AG09319 (cell line): Measurements from ENCODE around the gene DCDC2C.
A peak's percentile ranks its signal among the peaks of the same experiment; 100 is the strongest.
"Not testable (repeated sequence)": the region's sequence is repeated elsewhere in the genome, so short reads cannot be mapped to it uniquely, and the experiment has no call there.

Source experiments
- DNase-seq: peaks from one replicate; pipeline ENCODE4 v3.0.0-alpha.2; 2010; ENCODE audit warnings: low read depth; ENCODE audit errors: extremely low read depth
- CTCF ChIP-seq: IDR thresholded peaks from 2 replicates; pipeline ENCODE4 v1.5.1; 2011; ENCODE audit warnings: low read depth, mild to moderate bottlenecking, inconsistent platforms, low read length, moderate library complexity

The DCDC2C gene

DNA sequence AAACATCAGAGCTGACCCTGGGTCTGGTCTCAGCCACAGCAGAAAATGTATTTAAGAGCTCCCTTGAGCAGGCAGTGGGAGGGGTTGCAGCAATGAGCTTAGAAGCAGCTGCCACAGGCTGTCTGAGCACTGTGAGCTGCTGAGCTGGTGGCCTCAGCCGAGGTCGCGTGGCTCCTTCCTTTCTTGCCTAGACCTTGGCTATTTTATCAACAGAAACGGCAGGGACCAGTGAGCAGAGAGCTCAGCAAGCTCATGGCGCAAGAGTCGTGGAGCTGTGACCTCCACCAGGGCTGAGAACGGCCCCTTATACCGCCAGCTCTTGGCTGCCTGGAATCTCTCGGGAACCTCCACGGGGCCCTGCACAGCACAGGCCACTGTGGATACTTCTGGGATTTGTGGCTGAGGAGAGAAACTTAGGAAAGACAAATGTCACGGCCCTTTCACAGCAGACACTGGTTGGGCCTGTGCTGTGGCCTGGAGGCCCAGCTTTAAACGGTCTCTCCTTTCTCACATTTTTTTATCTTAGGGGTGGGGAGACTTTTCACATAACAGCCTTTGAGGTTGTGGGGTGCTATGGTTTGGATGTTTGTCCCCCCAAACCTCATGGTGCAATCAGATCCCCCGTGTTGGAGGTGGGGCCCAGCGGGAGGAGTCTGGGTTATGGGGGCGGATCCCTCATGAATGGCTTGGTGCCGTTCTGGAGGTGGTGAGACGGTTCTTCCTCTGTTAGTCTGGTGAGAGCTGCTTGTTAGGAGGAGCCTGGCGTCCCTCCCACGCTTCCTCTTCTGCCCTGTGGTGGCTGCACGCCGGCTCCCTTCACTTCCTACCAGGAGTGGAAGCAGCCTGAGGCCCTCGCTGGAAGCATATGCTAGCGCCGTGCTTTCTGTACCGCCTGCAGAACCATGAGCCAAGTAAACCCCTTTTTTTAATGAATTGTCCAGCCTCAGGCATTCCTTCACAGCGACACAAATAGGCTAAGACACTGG, 43.6 kb upstream of the DCDC2C start:
- DNase-seq = no peak
- TF ChIP-seq CTCF = no peak

DNA sequence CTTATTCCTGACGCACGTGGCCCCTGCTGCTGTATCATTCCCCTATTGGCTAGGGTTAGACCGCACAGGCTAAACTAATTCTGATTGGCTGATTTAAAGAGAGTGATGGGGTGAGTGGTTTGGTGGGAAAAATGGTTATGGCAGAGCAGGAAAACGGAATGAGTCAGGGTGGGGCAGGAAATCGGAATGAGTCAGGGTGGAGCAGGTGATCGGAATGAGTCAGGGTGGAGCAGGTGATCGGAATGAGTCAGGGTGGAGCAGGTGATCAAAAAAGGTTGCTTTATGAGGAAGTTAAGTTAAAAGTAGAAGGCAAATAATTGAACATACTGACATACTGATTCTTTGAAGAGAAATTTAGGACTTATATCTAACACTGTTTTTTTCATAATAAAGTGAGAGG, 42.7 kb upstream of the DCDC2C start:
- DNase-seq = not testable (repeated sequence)

DNA sequence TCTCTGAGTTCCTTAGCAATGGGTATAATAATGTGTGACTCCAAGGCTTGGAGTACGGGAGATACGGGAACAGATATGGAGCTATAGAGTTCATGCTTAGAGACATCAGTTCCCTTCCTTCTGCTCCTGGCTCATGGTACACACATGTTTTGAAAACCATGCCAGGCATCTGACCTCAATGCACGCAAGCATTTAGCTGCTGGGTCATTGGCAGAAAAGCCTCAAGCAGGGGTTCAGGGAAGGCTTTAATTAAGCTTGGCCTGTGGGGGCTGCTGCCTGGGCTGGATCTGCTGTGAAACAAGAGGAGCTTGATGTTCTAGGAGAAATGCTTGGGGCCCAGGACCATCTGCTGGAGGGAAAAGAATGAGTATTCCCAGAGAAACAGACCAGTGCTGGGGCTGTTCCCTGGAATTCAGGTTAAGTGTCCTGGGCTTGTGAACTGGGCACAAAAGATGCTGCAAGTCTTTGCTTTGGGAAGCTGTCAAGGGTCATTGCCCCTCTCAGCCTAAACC, 42.2 kb upstream of the DCDC2C start:
- DNase-seq = peak; percentile 11
- no peak for TF ChIP-seq CTCF

DNA sequence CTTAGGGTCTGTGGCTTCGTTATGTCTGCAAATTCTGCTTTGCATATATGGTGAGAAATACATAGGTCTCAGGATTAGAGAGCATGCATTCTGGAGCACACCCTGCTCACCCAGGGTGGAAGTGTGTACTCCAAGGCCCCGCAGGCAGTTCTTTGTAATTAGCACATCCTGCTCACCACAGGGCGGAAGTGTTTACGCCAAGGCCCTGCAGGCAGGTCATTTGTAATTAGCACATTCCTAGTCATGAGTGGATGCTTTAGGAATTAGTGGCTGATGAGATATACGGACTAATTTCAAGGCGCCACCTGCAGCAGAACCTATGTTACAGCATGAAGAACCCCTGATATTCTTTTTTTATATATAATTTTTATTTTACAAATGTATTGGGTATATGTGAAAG, 41.1 kb upstream of the DCDC2C start:
- no peak for DNase-seq
- no peak for TF ChIP-seq CTCF

GRCh38 chr2:3664118-3664517, 39.3 kb upstream of the DCDC2C start:
- TF ChIP-seq CTCF = no peak
- no peak for DNase-seq

- no peak for DNase-seq
- no peak for TF ChIP-seq CTCF
Observed at GRCh38 chr2:3664925-3665324, 38.5 kb upstream of the DCDC2C start.

DNA sequence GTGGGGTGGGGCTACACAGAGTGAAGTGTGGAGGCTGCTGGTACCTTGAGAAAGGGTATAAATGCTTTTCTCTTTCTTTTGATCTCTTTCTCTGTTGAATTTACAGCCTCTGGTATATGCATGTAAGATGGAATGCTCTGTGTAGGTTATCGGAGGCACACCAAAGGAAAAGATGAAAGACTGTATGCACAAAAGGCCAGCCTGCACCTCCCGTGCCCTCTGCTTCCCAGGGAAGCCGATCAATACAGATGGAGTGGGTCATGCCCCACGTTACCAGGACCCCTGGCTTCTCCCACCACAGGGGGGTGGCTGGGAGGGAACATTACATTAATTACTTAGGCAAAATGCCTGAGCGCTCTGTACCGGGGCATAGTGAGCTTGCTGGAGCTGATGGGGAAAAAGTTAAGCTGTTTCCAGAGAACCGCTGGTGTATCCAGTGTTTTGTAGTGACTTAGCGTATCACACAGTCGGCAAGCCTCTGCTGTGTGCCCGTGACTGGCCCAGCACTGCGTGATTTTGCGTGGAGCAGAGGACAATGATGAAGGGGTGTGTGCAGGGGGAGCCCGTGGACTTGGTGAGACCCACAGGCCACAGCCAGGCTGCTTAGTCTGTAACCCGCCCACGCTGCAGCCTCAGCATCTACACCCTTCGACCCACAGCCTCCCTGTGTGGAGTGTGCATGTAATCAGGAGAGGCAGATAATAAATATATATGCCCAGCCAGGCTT, 37.3 kb upstream of the DCDC2C start:
- DNase-seq = no peak
- no peak for TF ChIP-seq CTCF
